Measurements from ENCODE around the gene SLC44A3.

The SLC44A3 gene

GRCh38 chr1:94875794-94876193 lies 55.6 kb downstream of the SLC44A3 start:
- ChIA-PET CTCF (interaction anchor here (1.4 kb wide), 1 partner anchor 166 kb away, joined by 4 read pairs; no protein-coding TSS in a partner anchor), POLR2A (ENCODE audit: low non-redundant PET) (interaction anchor here (0.6 kb wide), 1 partner anchor 186 kb away, joined by 6 read pairs; no protein-coding TSS in a partner anchor)
- H3K27ac ChIP-seq, result peak overlapping the region; percentile 72
- no peak for TF ChIP-seq CTCF (conservative IDR thresholded peaks at IDR 0.05; ENCODE audit: low read depth)
- DNase-seq (ENCODE audit: low spot score), result peak; percentile 19

- CTCF ChIA-PET, result interaction anchor here (0.6 kb wide), 1 partner anchor 56 kb away, joined by 3 read pairs; no protein-coding TSS in a partner anchor
- POLR2A ChIA-PET (ENCODE audit: low non-redundant PET), result interaction anchor here (0.6 kb wide), 1 partner anchor 187 kb away, joined by 6 read pairs; no protein-coding TSS in a partner anchor
- peak overlapping the region; percentile 72 for H3K27ac ChIP-seq
- DNase-seq (ENCODE audit: low spot score), result peak; percentile 41
- TF ChIP-seq CTCF (conservative IDR thresholded peaks at IDR 0.05; ENCODE audit: low read depth), result no peak
Observed at GRCh38 chr1:94876362-94876761, 56.2 kb downstream of the SLC44A3 start.

GRCh38 chr1:94878329-94878728 lies 58.2 kb downstream of the SLC44A3 start:
- CTCF ChIA-PET, result interaction anchor here (0.6 kb wide), 1 partner anchor 233 kb away, joined by 3 read pairs; no protein-coding TSS in a partner anchor
- no peak for DNase-seq (ENCODE audit: low spot score)
- no peak overlapping the region for H3K27ac ChIP-seq
- POLR2A ChIA-PET (ENCODE audit: low non-redundant PET), result no interaction called here
- TF ChIP-seq CTCF (conservative IDR thresholded peaks at IDR 0.05; ENCODE audit: low read depth), result no peak

- no peak for DNase-seq (ENCODE audit: low spot score)
- CTCF ChIA-PET, result no interaction called here
- TF ChIP-seq CTCF (conservative IDR thresholded peaks at IDR 0.05; ENCODE audit: low read depth), result no peak
- H3K27ac ChIP-seq, result no peak overlapping the region
- POLR2A ChIA-PET (ENCODE audit: low non-redundant PET), result no interaction called here
Observed at GRCh38 chr1:94883691-94884090, 63.5 kb downstream of the SLC44A3 start.

GRCh38 chr1:94884106-94884505 lies 63.9 kb downstream of the SLC44A3 start:
- POLR2A ChIA-PET (ENCODE audit: low non-redundant PET), result no interaction called here
- no peak for TF ChIP-seq CTCF (conservative IDR thresholded peaks at IDR 0.05; ENCODE audit: low read depth)
- DNase-seq (ENCODE audit: low spot score), result no peak
- no peak overlapping the region for H3K27ac ChIP-seq
- CTCF ChIA-PET, result no interaction called here

GRCh38 chr1:94884507-94884906 lies 64.3 kb downstream of the SLC44A3 start:
- H3K27ac ChIP-seq, result no peak overlapping the region
- DNase-seq (ENCODE audit: low spot score), result no peak
- TF ChIP-seq CTCF (conservative IDR thresholded peaks at IDR 0.05; ENCODE audit: low read depth), result no peak
- POLR2A ChIA-PET (ENCODE audit: low non-redundant PET), result no interaction called here
- CTCF ChIA-PET, result no interaction called here
